ENCODE measurements around the gene NDUFA11. TPM values are rescaled to one million over a fixed set of nuclear protein-coding genes. Genes with fewer than 3 reads are reported as not detected.

The NDUFA11 gene
- polyA plus RNA-seq, 1 experiment: 351 TPM

GRCh38 chr19:5950741-5951140 is 47.2 kb upstream of the NDUFA11 start:
- no peak for TF ChIP-seq CTCF (IDR thresholded peaks at IDR 0.05; ENCODE audit: insufficient read depth, low read depth, low read length)
- POLR2A ChIA-PET: no interaction called here

GRCh38 chr19:5949792-5950305 is 46.3 kb upstream of the NDUFA11 start:
- ChIA-PET CTCF (interaction anchor here (0.9 to 12.1 kb wide), 3 partner anchors 9 to 98 kb away, joined by 3 to 78 read pairs (median 4); no protein-coding TSS in a partner anchor), POLR2A (no interaction called here)
- peaks cover 12% of the 10 kb centered on the region for H3K36me3 ChIP-seq (ENCODE audit: control insufficient read depth, insufficient read depth, low read length)
- H3K4me3 ChIP-seq (ENCODE audit: low read depth, low read length): no peak overlapping the region
- TF ChIP-seq CTCF (IDR thresholded peaks at IDR 0.05; ENCODE audit: insufficient read depth, low read depth, low read length): no peak
- no peaks in the 10 kb centered on the region for H3K27me3 ChIP-seq (ENCODE audit: control insufficient read depth, insufficient read depth, low read length)
- DNase-seq (ENCODE audit: low read depth): no peak

More at GRCh38 chr19:5950741-5951140, 47.2 kb upstream of the NDUFA11 start:
- no peak for DNase-seq (ENCODE audit: low read depth)
- Histone ChIP-seq H3K4me3 (ENCODE audit: low read depth, low read length) (no peak overlapping the region), H3K36me3 (ENCODE audit: control insufficient read depth, insufficient read depth, low read length) (peaks cover 12% of the 10 kb centered on the region), H3K27me3 (ENCODE audit: control insufficient read depth, insufficient read depth, low read length) (no peaks in the 10 kb centered on the region)
- CTCF ChIA-PET: interaction anchor here (1.4 to 12.1 kb wide), 2 partner anchors 17 to 36 kb away, joined by 4 to 78 read pairs; no protein-coding TSS in a partner anchor

- Histone ChIP-seq H3K4me3 (ENCODE audit: low read depth, low read length) (no peak overlapping the region), H3K36me3 (ENCODE audit: control insufficient read depth, insufficient read depth, low read length) (peaks cover 12% of the 10 kb centered on the region), H3K27me3 (ENCODE audit: control insufficient read depth, insufficient read depth, low read length) (no peaks in the 10 kb centered on the region)
- no peak for TF ChIP-seq CTCF (IDR thresholded peaks at IDR 0.05; ENCODE audit: insufficient read depth, low read depth, low read length)
- no peak for DNase-seq (ENCODE audit: low read depth)
- ChIA-PET POLR2A (no interaction called here), CTCF (interaction anchor here (0.9 to 12.1 kb wide), 3 partner anchors 8 to 99 kb away, joined by 3 to 78 read pairs (median 4); no protein-coding TSS in a partner anchor)
These were observed 45.4 kb upstream of the NDUFA11 start for GRCh38 chr19:5948752-5949564.

- ChIA-PET POLR2A (no interaction called here), CTCF (interaction anchor here (0.7 to 12.1 kb wide), 2 partner anchors 10 to 20 kb away, joined by 3 to 78 read pairs; no protein-coding TSS in a partner anchor)
- DNase-seq (ENCODE audit: low read depth): no peak
- no peak overlapping the region for H3K4me3 ChIP-seq (ENCODE audit: low read depth, low read length)
- H3K27me3 ChIP-seq (ENCODE audit: control insufficient read depth, insufficient read depth, low read length): no peaks in the 10 kb centered on the region
- no peak for TF ChIP-seq CTCF (IDR thresholded peaks at IDR 0.05; ENCODE audit: insufficient read depth, low read depth, low read length)
- H3K36me3 ChIP-seq (ENCODE audit: control insufficient read depth, insufficient read depth, low read length): peaks cover 12% of the 10 kb centered on the region
These were observed 43.8 kb upstream of the NDUFA11 start for GRCh38 chr19:5947435-5947834.

- Histone ChIP-seq H3K36me3 (ENCODE audit: control insufficient read depth, insufficient read depth, low read length) (peaks cover 13% of the 10 kb centered on the region), H3K4me3 (ENCODE audit: low read depth, low read length) (no peak overlapping the region), H3K27me3 (ENCODE audit: control insufficient read depth, insufficient read depth, low read length) (no peaks in the 10 kb centered on the region)
- ChIA-PET CTCF (interaction anchor here (1.3 to 2.9 kb wide), 2 partner anchors 9 to 24 kb away, joined by 3 to 19 read pairs; no protein-coding TSS in a partner anchor), POLR2A (no interaction called here)
- DNase-seq (ENCODE audit: low read depth): no peak
- no peak for TF ChIP-seq CTCF (IDR thresholded peaks at IDR 0.05; ENCODE audit: insufficient read depth, low read depth, low read length)
These were observed 40.0 kb upstream of the NDUFA11 start for GRCh38 chr19:5943623-5944022.
